Osteoblast (primary cell): ENCODE measurements around the gene KLHL35. TPM values are rescaled to one million over a fixed set of nuclear protein-coding genes. Genes with fewer than 3 reads are reported as not detected.

Source experiments
- DNase-seq: peaks from one replicate; pipeline ENCODE4 v3.0.0; 2011; ENCODE audit warnings: low spot score, mixed read lengths; ENCODE audit not compliant: insufficient read length; ENCODE audit errors: missing footprints
- H2AFZ ChIP-seq: 2 replicates; pipeline ENCODE4 v1.6.0; 2011; ENCODE audit warnings: mild to moderate bottlenecking, low read length
- H3K27ac ChIP-seq: 2 replicates; pipeline ENCODE4 v1.5.1; 2011; ENCODE audit warnings: mild to moderate bottlenecking, low read depth, low read length, moderate library complexity
- H3K27me3 ChIP-seq: 2 replicates; pipeline ENCODE4 v1.6.0; 2012; ENCODE audit warnings: mild to moderate bottlenecking, control low read depth, inconsistent platforms, low read length, moderate library complexity; ENCODE audit not compliant: insufficient read depth
- H3K36me3 ChIP-seq: 2 replicates; pipeline ENCODE4 v1.5.1; 2011; ENCODE audit warnings: mild to moderate bottlenecking, low read length, control low read depth, moderate library complexity; ENCODE audit not compliant: insufficient read depth
- H3K4me1 ChIP-seq: 2 replicates; pipeline ENCODE4 v1.5.1; 2011; ENCODE audit warnings: mild to moderate bottlenecking, low read length, control low read depth, moderate library complexity; ENCODE audit not compliant: insufficient read depth
- H3K4me2 ChIP-seq: 2 replicates; pipeline ENCODE4 v1.6.0; 2011; ENCODE audit warnings: mild to moderate bottlenecking, low read length; ENCODE audit not compliant: insufficient read depth
- H3K4me3 ChIP-seq: fragments of 200-600 bp; sonication (generic); 3 replicates; pipeline ENCODE4 v1.5.1; 2012; ENCODE audit warnings: mild to moderate bottlenecking, low read length, inconsistent platforms; ENCODE audit not compliant: insufficient read depth
- H3K79me2 ChIP-seq: 2 replicates; pipeline ENCODE4 v1.6.0; 2012; ENCODE audit warnings: mild to moderate bottlenecking, low read length, control low read depth, inconsistent platforms; ENCODE audit not compliant: insufficient read depth
- H3K9me3 ChIP-seq: 2 replicates; pipeline ENCODE4 v1.5.1; 2011; ENCODE audit warnings: low read depth, low read length, control low read depth
- H4K20me1 ChIP-seq: 2 replicates; pipeline ENCODE4 v1.6.0; 2012; ENCODE audit warnings: mild to moderate bottlenecking, low read length, control low read depth; ENCODE audit not compliant: insufficient read depth
- CTCF ChIP-seq: IDR thresholded peaks from 2 replicates; pipeline ENCODE4 v1.5.1; 2011; ENCODE audit warnings: mild to moderate bottlenecking, low read depth, low read length, moderate library complexity; ENCODE audit errors: extremely low read depth
- total RNA-seq: library from RNA; depleted of rRNA; stranded (reverse); fragments of >200 nt; gene quantifications from 2 replicates; pipeline ENCODE4 v1.2.3, GENCODE V29; 2012

KLHL35 gene
- total RNA-seq, 1 donor: 4.3 TPM

GRCh38 chr11:75449776-75450175 is 16.8 kb upstream of the KLHL35 start:
- Histone ChIP-seq H3K27ac (no peak overlapping the region), H3K27me3 (peaks cover 5% of the 10 kb centered on the region), H3K79me2 (no peaks in the 10 kb centered on the region), H3K9me3 (no peaks in the 10 kb centered on the region), H3K36me3 (no peaks in the 10 kb centered on the region), H3K4me3 (no peak overlapping the region), H4K20me1 (no peaks in the 10 kb centered on the region), H3K4me2 (no peak overlapping the region), H3K4me1 (peaks cover 14% of the 10 kb centered on the region), H2AFZ (no peak overlapping the region)
- DNase-seq: peak; percentile 34
- TF ChIP-seq CTCF: no peak

- no peak for TF ChIP-seq CTCF
- no peak overlapping the region for H2AFZ ChIP-seq
- H3K4me2 ChIP-seq: no peak overlapping the region
- H3K9me3 ChIP-seq: no peaks in the 10 kb centered on the region
- no peak overlapping the region for H3K4me3 ChIP-seq
- DNase-seq: peak; percentile 26
- no peaks in the 10 kb centered on the region for H4K20me1 ChIP-seq
- no peaks in the 10 kb centered on the region for H3K36me3 ChIP-seq
- H3K27me3 ChIP-seq: peaks cover 5% of the 10 kb centered on the region
- peaks cover 9% of the 10 kb centered on the region for H3K4me1 ChIP-seq
- no peak overlapping the region for H3K27ac ChIP-seq
- H3K79me2 ChIP-seq: no peaks in the 10 kb centered on the region
Measured at GRCh38 chr11:75449271-75449670, 16.3 kb upstream of the KLHL35 start.

- TF ChIP-seq CTCF: no peak
- H3K4me2 ChIP-seq: no peak overlapping the region
- H3K27me3 ChIP-seq: peaks cover 3% of the 10 kb centered on the region
- no peaks in the 10 kb centered on the region for H4K20me1 ChIP-seq
- peak; percentile 80 for DNase-seq
- H3K9me3 ChIP-seq: no peaks in the 10 kb centered on the region
- H3K4me3 ChIP-seq: no peak overlapping the region
- H3K79me2 ChIP-seq: no peaks in the 10 kb centered on the region
- H3K4me1 ChIP-seq: no peaks in the 10 kb centered on the region
- no peak overlapping the region for H3K27ac ChIP-seq
- no peaks in the 10 kb centered on the region for H3K36me3 ChIP-seq
- H2AFZ ChIP-seq: no peak overlapping the region
Measured at GRCh38 chr11:75447415-75447814, 14.4 kb upstream of the KLHL35 start.

- TF ChIP-seq CTCF: peak; percentile 96
- H3K27me3 ChIP-seq: no peaks in the 10 kb centered on the region
- H3K4me1 ChIP-seq: no peaks in the 10 kb centered on the region
- H3K9me3 ChIP-seq: no peaks in the 10 kb centered on the region
- no peaks in the 10 kb centered on the region for H4K20me1 ChIP-seq
- no peak overlapping the region for H3K27ac ChIP-seq
- no peaks in the 10 kb centered on the region for H3K36me3 ChIP-seq
- no peak overlapping the region for H3K4me3 ChIP-seq
- DNase-seq: peak; percentile 94
- no peak overlapping the region for H3K4me2 ChIP-seq
- no peak overlapping the region for H2AFZ ChIP-seq
- H3K79me2 ChIP-seq: no peaks in the 10 kb centered on the region
Measured at GRCh38 chr11:75445315-75445953, 12.4 kb upstream of the KLHL35 start.
